GM12891 (cell line): Measurements from ENCODE around the gene RNASEH2A.

Experiments used
- POLR2A ChIP-seq: IDR thresholded peaks from 2 replicates; pipeline ENCODE4 v1.6.1; 2011; ENCODE audit warnings: low read depth, low read length, control low read depth
- SPI1 ChIP-seq: IDR thresholded peaks from 2 replicates; pipeline ENCODE4 v1.6.1; 2011; ENCODE audit warnings: low read depth, low read length, control low read depth

DNA sequence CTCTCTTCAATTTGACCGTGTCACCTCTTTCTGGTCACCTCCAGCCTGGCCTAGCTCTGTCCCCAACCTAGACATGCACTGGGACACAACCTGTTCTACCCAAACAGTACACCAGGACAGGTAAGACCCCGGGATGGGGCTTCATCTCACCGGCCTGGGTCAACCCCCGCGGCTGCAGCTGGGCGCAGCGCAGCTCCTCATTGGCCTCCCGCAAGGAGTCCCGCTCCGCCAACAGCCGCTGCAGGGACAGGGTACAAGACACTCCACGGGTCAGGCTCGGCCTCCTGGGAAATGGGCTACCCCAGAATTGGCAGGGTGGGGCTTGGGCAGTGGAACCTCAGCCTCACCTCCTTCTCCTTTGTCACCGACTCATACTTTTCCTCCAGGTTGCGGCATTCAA is 38.7 kb upstream of the RNASEH2A start:
- TF ChIP-seq SPI1 = no peak
- no peak for TF ChIP-seq POLR2A
